ENCODE measurements around the gene NACA2. TPM values are rescaled to one million over a fixed set of nuclear protein-coding genes. Genes with fewer than 3 reads are reported as not detected.
"Not testable (repeated sequence)": the region's sequence is repeated elsewhere in the genome, so short reads cannot be mapped to it uniquely, and the experiment has no call there.

The NACA2 gene
- total RNA-seq, result not detected

GRCh38 chr17:61591018-61591417 lies at the start of gene NACA2:
NACA2 (minus strand) TSS chr17:61591219; CDS start chr17:61591180, 39 bp downstream.
- ATAC-seq (no peak), DNase-seq (ENCODE audit: low spot score) (no peak)
- intact Hi-C loops (cut with DNase I), result no loop called here

GRCh38 chr17:61639818-61640217 lies 48.8 kb upstream of the NACA2 start:
- intact Hi-C loops (cut with DNase I), result no loop called here
- ATAC-seq (no peak), DNase-seq (ENCODE audit: low spot score) (no peak)

GRCh38 chr17:61638087-61638486 lies 47.1 kb upstream of the NACA2 start:
- intact Hi-C loops (cut with DNase I), result no loop called here
- ATAC-seq, result no peak
- no peak for DNase-seq (ENCODE audit: low spot score)

GRCh38 chr17:61635913-61636432 lies 45.0 kb upstream of the NACA2 start:
- DNase-seq (ENCODE audit: low spot score), result no peak
- intact Hi-C loops (cut with DNase I), result no loop called here
- ATAC-seq, result no peak

GRCh38 chr17:61634942-61635538 lies 44.0 kb upstream of the NACA2 start:
- no peak for DNase-seq (ENCODE audit: low spot score)
- no peak for ATAC-seq
- intact Hi-C loops (cut with DNase I), result no loop called here

- DNase-seq (ENCODE audit: low spot score), result no peak
- no peak for ATAC-seq
- intact Hi-C loops (cut with DNase I), result no loop called here
These were observed 43.1 kb upstream of the NACA2 start for GRCh38 chr17:61634011-61634539.

GRCh38 chr17:61632826-61633225 lies 41.8 kb upstream of the NACA2 start:
- intact Hi-C loops (cut with DNase I), result no loop called here
- no peak for ATAC-seq
- no peak for DNase-seq (ENCODE audit: low spot score)

- ATAC-seq, result no peak
- intact Hi-C loops (cut with DNase I), result no loop called here
These were observed 40.8 kb upstream of the NACA2 start for GRCh38 chr17:61631800-61632199.

GRCh38 chr17:61628158-61628557 lies 37.1 kb upstream of the NACA2 start:
- DNase-seq (ENCODE audit: low spot score); intact Hi-C loops (cut with DNase I); ATAC-seq: not testable (repeated sequence)

More at GRCh38 chr17:61631800-61632199, 40.8 kb upstream of the NACA2 start:
- DNase-seq (ENCODE audit: low spot score), result no peak

- DNase-seq (ENCODE audit: low spot score), result no peak
- intact Hi-C loops (cut with DNase I), result no loop called here
- no peak for ATAC-seq
These were observed 36.6 kb upstream of the NACA2 start for GRCh38 chr17:61627658-61628057.

- intact Hi-C loops (cut with DNase I), result no loop called here
- no peak for ATAC-seq
- DNase-seq (ENCODE audit: low spot score), result no peak
These were observed 36.1 kb upstream of the NACA2 start for GRCh38 chr17:61627125-61627524.

- ATAC-seq (no peak), DNase-seq (ENCODE audit: low spot score) (no peak)
- intact Hi-C loops (cut with DNase I), result no loop called here
These were observed 34.5 kb upstream of the NACA2 start for GRCh38 chr17:61625564-61625963.

- no peak for ATAC-seq
These were observed 33.9 kb upstream of the NACA2 start for GRCh38 chr17:61624951-61625350.

GRCh38 chr17:61621317-61621716 lies 30.3 kb upstream of the NACA2 start:
- ATAC-seq (no peak), DNase-seq (ENCODE audit: low spot score) (no peak)
- intact Hi-C loops (cut with DNase I), result no loop called here

More at GRCh38 chr17:61624951-61625350, 33.9 kb upstream of the NACA2 start:
- intact Hi-C loops (cut with DNase I), result no loop called here
- DNase-seq (ENCODE audit: low spot score), result no peak

GRCh38 chr17:61619953-61620352 lies 28.9 kb upstream of the NACA2 start:
- DNase-seq (ENCODE audit: low spot score), result no peak
- intact Hi-C loops (cut with DNase I), result no loop called here
- ATAC-seq, result no peak

GRCh38 chr17:61619493-61619892 lies 28.5 kb upstream of the NACA2 start:
- no peak for DNase-seq (ENCODE audit: low spot score)
- ATAC-seq, result no peak
- intact Hi-C loops (cut with DNase I), result no loop called here

- DNase-seq (ENCODE audit: low spot score) (no peak), ATAC-seq (no peak)
- intact Hi-C loops (cut with DNase I), result no loop called here
These were observed 27.9 kb upstream of the NACA2 start for GRCh38 chr17:61618950-61619349.

- ATAC-seq (no peak), DNase-seq (ENCODE audit: low spot score) (no peak)
- intact Hi-C loops (cut with DNase I), result no loop called here
These were observed 26.3 kb upstream of the NACA2 start for GRCh38 chr17:61617330-61617729.

GRCh38 chr17:61616783-61617182 lies 25.8 kb upstream of the NACA2 start:
- DNase-seq (ENCODE audit: low spot score), result no peak
- intact Hi-C loops (cut with DNase I), result no loop called here
- ATAC-seq, result no peak

GRCh38 chr17:61614219-61614618 lies 23.2 kb upstream of the NACA2 start:
- intact Hi-C loops (cut with DNase I), result no loop called here
- ATAC-seq, result no peak

GRCh38 chr17:61611323-61611722 lies 20.3 kb upstream of the NACA2 start:
- no peak for ATAC-seq
- DNase-seq (ENCODE audit: low spot score), result no peak
- intact Hi-C loops (cut with DNase I), result no loop called here

More at GRCh38 chr17:61614219-61614618, 23.2 kb upstream of the NACA2 start:
- no peak for DNase-seq (ENCODE audit: low spot score)

Data from sciatic nerve (tissue), 2 donors.